GM12878 (cell line): ENCODE results near the gene GORASP2. TPM values are rescaled to one million over a fixed set of nuclear protein-coding genes. Genes with fewer than 3 reads are reported as not detected.

Source experiments
- ATAC-seq: fragments of 200-7000 bp; cut with Tn5 transposase; 3 replicates; pipeline ENCODE4 v1.9.1; 2020; ENCODE audit warnings: mild to moderate bottlenecking, moderate library complexity
- BruUV-seq: library from RNA; stranded (reverse); fragments of 400-500 nt; replicated peaks from 2 replicates; lab custom pipeline; 2021; lab: Mats Ljungman, UMichigan
- CTCF ChIA-PET: fragments of 300-600 bp; sonication (Branson Sonifier 250); formaldehyde crosslinking; extraction: SDS; loops from one replicate; lab custom pipeline; 2021; ENCODE audit warnings: inconsistent platforms; lab: Yijun Ruan, JAX
- POLR2A ChIA-PET: fragments of 350-600 bp; formaldehyde crosslinking; extraction: SDS; loops from one replicate; lab custom pipeline; 2021; ENCODE audit warnings: inconsistent platforms; lab: Charles Lee
- RAD21 ChIA-PET: fragments of 300-600 bp; sonication (Branson Sonifier 250); formaldehyde crosslinking; loops from one replicate; lab custom pipeline; 2023; ENCODE audit warnings: antibody characterized with exemption; ENCODE audit not compliant: unreplicated experiment; lab: Charles Lee
- SMC1A ChIA-PET: fragments of 300-600 bp; sonication (Branson Sonifier 250); formaldehyde crosslinking; loops from one replicate; lab custom pipeline; 2023; ENCODE audit not compliant: unreplicated experiment, uncharacterized antibody; lab: Charles Lee
- DNase-seq: peaks from one replicate; pipeline ENCODE4 v3.0.0-alpha.2; 2011; ENCODE audit warnings: low read depth, low spot score
- FAIRE-seq: peaks from 3 replicates; lab custom pipeline; 2011; peaks lifted over from hg19 to GRCh38; lab: Jason Lieb, UNC
- H2AFZ ChIP-seq: 2 replicates; pipeline ENCODE4 v1.6.0; 2011; ENCODE audit warnings: low read depth, low read length, control low read depth; ENCODE audit not compliant: control insufficient read depth
- H3K27ac ChIP-seq: 2 replicates; pipeline ENCODE4 v1.5.1; 2011; ENCODE audit warnings: control low read depth; ENCODE audit not compliant: control insufficient read depth, insufficient read depth
- H3K27me3 ChIP-seq, 2 experiments: replicated peaks in 1 of 2; 2 replicates each; pipeline versions ENCODE4 v1.6.0 to v1.6.1; 2011; ENCODE audit warnings: low read length in 1 of 2; ENCODE audit not compliant: control insufficient read depth in 2 of 2, insufficient read depth in 2 of 2
- H3K36me3 ChIP-seq, 2 experiments: 2 replicates each; pipeline ENCODE4 v1.5.1; 2011; ENCODE audit warnings: low read length in 1 of 2; ENCODE audit not compliant: control insufficient read depth in 2 of 2, insufficient read depth in 2 of 2
- H3K4me1 ChIP-seq: 2 replicates; pipeline ENCODE4 v1.6.1; 2011; ENCODE audit warnings: mild to moderate bottlenecking, low read length, moderate library complexity, mixed read lengths; ENCODE audit not compliant: control insufficient read depth, insufficient read depth
- H3K4me2 ChIP-seq: 2 replicates; pipeline ENCODE4 v1.6.0; 2011; ENCODE audit warnings: control low read depth; ENCODE audit not compliant: control insufficient read depth, insufficient read depth
- H3K4me3 ChIP-seq: fragments of 200-600 bp; sonication (generic); 2 replicates; pipeline ENCODE4 v1.5.1; 2016
- H3K79me2 ChIP-seq: 2 replicates; pipeline ENCODE4 v1.6.0; 2011; ENCODE audit warnings: low read length; ENCODE audit not compliant: control insufficient read depth, insufficient read depth
- H3K9ac ChIP-seq: 2 replicates; pipeline ENCODE4 v1.8.0; 2011; ENCODE audit warnings: low read length, control low read depth, mixed read lengths; ENCODE audit not compliant: control insufficient read depth, insufficient read depth
- H3K9me3 ChIP-seq: replicated peaks from 3 replicates; pipeline ENCODE4 v1.5.1; 2011; ENCODE audit warnings: mild to moderate bottlenecking, low read length; ENCODE audit not compliant: control insufficient read depth, insufficient read depth
- H4K20me1 ChIP-seq: 2 replicates; pipeline ENCODE4 v1.6.0; 2011; ENCODE audit not compliant: control insufficient read depth, insufficient read depth
- ATF7 ChIP-seq: fragments of 450-650 bp; IDR thresholded peaks from 2 replicates; pipeline ENCODE4 v1.6.1; 2016; ENCODE audit warnings: low read depth, mild to moderate bottlenecking
- CBX5 ChIP-seq: sonication (generic); IDR thresholded peaks from 2 replicates; pipeline ENCODE4 v1.6.1; 2016; ENCODE audit warnings: low read depth, moderate library complexity, mild to moderate bottlenecking, inconsistent platforms
- CHD1 ChIP-seq: IDR thresholded peaks from 2 replicates; pipeline ENCODE4 v1.6.1; 2012; ENCODE audit warnings: low read depth, low read length, improper control_type of control experiment
- CREB1 ChIP-seq: IDR thresholded peaks from 2 replicates; pipeline ENCODE4 v1.6.1; 2012; ENCODE audit warnings: low read depth, mild to moderate bottlenecking, inconsistent platforms
- DPF2 ChIP-seq: fragments of 450-650 bp; IDR thresholded peaks from 2 replicates; pipeline ENCODE4 v1.6.1; 2017; ENCODE audit warnings: mild to moderate bottlenecking
- ESRRA ChIP-seq: IDR thresholded peaks from 2 replicates; pipeline ENCODE4 v1.6.1; 2012; ENCODE audit warnings: mild to moderate bottlenecking, low read length, improper control_type of control experiment
- FOXK2 ChIP-seq: fragments of 450-650 bp; IDR thresholded peaks from 2 replicates; pipeline ENCODE4 v1.6.1; 2017; ENCODE audit warnings: mild to moderate bottlenecking, moderate library complexity
- HDAC2 ChIP-seq: fragments of 200-600 bp; sonication (generic); IDR thresholded peaks from 2 replicates; pipeline ENCODE4 v1.6.1; 2017
- JUND ChIP-seq: IDR thresholded peaks from 2 replicates; pipeline ENCODE4 v1.6.1; 2012; ENCODE audit warnings: low read depth, mild to moderate bottlenecking, low read length, improper control_type of control experiment, moderate library complexity
- NFIC ChIP-seq: IDR thresholded peaks from 2 replicates; pipeline ENCODE4 v1.6.1; 2012; ENCODE audit warnings: low read depth, mild to moderate bottlenecking, inconsistent platforms, low read length, moderate library complexity
- RELA ChIP-seq: fragments of 450-650 bp; IDR thresholded peaks from 2 replicates; pipeline ENCODE4 v1.8.0; 2014; ENCODE audit warnings: borderline replicate concordance; ENCODE audit not compliant: partially characterized antibody
- SMARCA5 ChIP-seq: fragments of 450-650 bp; IDR thresholded peaks from 2 replicates; pipeline ENCODE4 v1.6.1; 2017; ENCODE audit warnings: mild to moderate bottlenecking
- SRF ChIP-seq, 2 experiments: IDR thresholded peaks; 2 replicates each; pipeline ENCODE4 v1.6.1; 2011; ENCODE audit warnings: low read depth in 2 of 2, low read length in 2 of 2, mild to moderate bottlenecking in 1 of 2, moderate library complexity in 1 of 2
- TCF12 ChIP-seq: IDR thresholded peaks from 2 replicates; pipeline ENCODE4 v1.6.1; 2011; ENCODE audit warnings: low read depth, mild to moderate bottlenecking, low read length
- TCF3 ChIP-seq: IDR thresholded peaks from 2 replicates; pipeline ENCODE4 v1.6.1; 2012; ENCODE audit warnings: low read depth, mild to moderate bottlenecking, low read length, borderline replicate concordance; ENCODE audit not compliant: insufficient read depth
- YBX1 ChIP-seq: fragments of 450-650 bp; IDR thresholded peaks from 2 replicates; pipeline ENCODE4 v1.6.1; 2016; ENCODE audit warnings: antibody characterized with exemption
- ZNF24 ChIP-seq: fragments of 450-650 bp; IDR thresholded peaks from 2 replicates; pipeline ENCODE4 v1.6.1; 2017; ENCODE audit warnings: antibody characterized with exemption, mild to moderate bottlenecking
- WGBS: methylation state at CpG from one replicate; pipeline ENCODE4 v1.1.6; 2016; ENCODE audit warnings: low lambda C conversion rate; ENCODE audit not compliant: insufficient replicate concordance, insufficient coverage; ENCODE audit errors: missing lambda C conversion rate; 5-methylcytosine and 5-hydroxymethylcytosine counted together
- in situ Hi-C: fragments of 300-500 bp; cut with MboI; formaldehyde crosslinking; loops from 9 replicates; pipeline ENCODE4 v1.14.3; 2018; ENCODE audit warnings: mixed read lengths
- intact Hi-C: fragments of 100-400 bp; cut with micrococcal nuclease; formaldehyde crosslinking; loops from one replicate; pipeline ENCODE4 v1.14.2; 2022; ENCODE audit not compliant: unreplicated experiment
- polyA plus RNA-seq, 11 experiments: library from polyadenylated mRNA; depleted of rRNA in 4 of 11; unstranded in 6 of 11; stranded (reverse) in 5 of 11; fragments of >200 nt; fragmentation: Nextera tagmentation in 4 of 11; fragmentation: Illumina TruSeq in 1 of 11; extraction: Ambion mirVana in 4 of 11; extraction: Trizol in 1 of 11; gene quantifications; 1 replicate in 1 of 11; 2 replicates in 10 of 11; pipeline versions ENCODE4 v1.2.1 to v1.2.3, GENCODE V29; 2011 to 2016; ENCODE audit warnings: inconsistent platforms in 2 of 11, missing spikeins in 2 of 11, low read depth in 1 of 11
- total RNA-seq, 4 experiments: library from RNA; depleted of rRNA in 3 of 4; stranded (reverse); fragments of >200 nt in 3 of 4; fragmentation: Illumina TruSeq in 1 of 4; extraction: Trizol in 1 of 4; gene quantifications; 2 replicates each; pipeline versions ENCODE4 v1.2.1 to v1.2.3, GENCODE V29; 2013 to 2021
- TF ChIP-seq, protein P1 (sequence below): IDR thresholded peaks from 2 replicates; pipeline ENCODE4 v1.6.1; 2011; ENCODE audit warnings: mild to moderate bottlenecking, low read depth, low read length, moderate library complexity; ENCODE audit not compliant: insufficient replicate concordance

Gene GORASP2
- total and polyA plus RNA-seq, 10 of the 15 experiments (the other 5 are each of a cell fraction or from before 2014, with no cell fraction given), result 26.3 to 169 (median 103) TPM

DNA sequence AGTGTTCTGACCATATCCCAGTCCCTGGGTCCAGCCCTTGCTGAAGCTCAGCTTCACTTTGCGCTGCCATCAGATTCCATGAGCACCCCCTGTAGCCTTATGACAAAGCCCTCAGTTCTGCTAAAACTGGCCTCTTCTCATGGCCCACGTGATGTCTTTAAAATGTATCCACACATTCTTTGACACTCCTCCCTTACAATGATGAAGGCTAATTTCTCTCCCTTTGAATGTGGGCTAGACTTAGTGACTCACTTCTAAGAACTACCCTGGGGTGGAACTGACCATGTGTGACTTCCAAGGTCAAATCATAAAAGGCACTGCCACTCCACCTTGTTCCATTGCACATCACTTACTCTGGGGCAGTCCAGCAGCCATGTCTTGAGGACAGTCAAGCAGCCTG lies 45.4 kb upstream of the GORASP2 start:
- Histone ChIP-seq H3K4me1 (no peaks in the 10 kb centered on the region), H3K79me2 (no peaks in the 10 kb centered on the region), H3K36me3 (no peaks in the 10 kb centered on the region), H3K9me3 (no peaks in the 10 kb centered on the region), H2AFZ (no peak overlapping the region), H3K4me3 (no peak overlapping the region), H3K27ac (no peak overlapping the region), H3K9ac (no peak overlapping the region), H3K4me2 (no peak overlapping the region), H4K20me1 (no peaks in the 10 kb centered on the region), H3K27me3 (no peaks in the 10 kb centered on the region; a peak in 1 of 4 replicates)
- no TSS peak for BruUV-seq
- ATAC-seq (no peak), FAIRE-seq (no peak), DNase-seq (no peak)
- SMC1A ChIA-PET, result no interaction called here
- 50% methylated on average over 2 of the region's 2 CpGs for WGBS
- in situ Hi-C loops (no loop called here), intact Hi-C loops (no loop called here)
- POLR2A ChIA-PET, result no interaction called here
- TF ChIP-seq CBX5 (no peak), CHD1 (no peak), ZNF24 (no peak), SMARCA5 (no peak), DPF2 (no peak), ATF7 (no peak), SRF (IDR thresholded peaks at IDR 0.05; ENCODE audit: low read depth in 2 of 2, low read length in 2 of 2) (no peak), CREB1 (no peak), YBX1 (no peak), FOXK2 (no peak), TCF12 (no peak), RELA (no peak), JUND (no peak), TCF3 (no peak), NFIC (no peak), HDAC2 (no peak), ESRRA (no peak)
- TF ChIP-seq, protein P1, sequence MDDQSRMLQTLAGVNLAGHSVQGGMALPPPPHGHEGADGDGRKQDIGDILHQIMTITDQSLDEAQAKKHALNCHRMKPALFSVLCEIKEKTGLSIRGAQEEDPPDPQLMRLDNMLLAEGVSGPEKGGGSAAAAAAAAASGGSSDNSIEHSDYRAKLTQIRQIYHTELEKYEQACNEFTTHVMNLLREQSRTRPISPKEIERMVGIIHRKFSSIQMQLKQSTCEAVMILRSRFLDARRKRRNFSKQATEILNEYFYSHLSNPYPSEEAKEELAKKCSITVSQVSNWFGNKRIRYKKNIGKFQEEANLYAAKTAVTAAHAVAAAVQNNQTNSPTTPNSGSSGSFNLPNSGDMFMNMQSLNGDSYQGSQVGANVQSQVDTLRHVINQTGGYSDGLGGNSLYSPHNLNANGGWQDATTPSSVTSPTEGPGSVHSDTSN, result no peak
- RAD21 ChIA-PET, result no interaction called here
- CTCF ChIA-PET, result interaction anchor here (4.5 kb wide), 1 partner anchor 11 kb away, joined by 30 read pairs; no protein-coding TSS in a partner anchor
